Measurements from ENCODE around the gene TMEM232. TPM values are rescaled to one million over a fixed set of nuclear protein-coding genes. Genes with fewer than 3 reads are reported as not detected.

The TMEM232 gene
- total and polyA plus RNA-seq, 9 of the 15 experiments (the other 6 are each of a cell fraction or from before 2014, with no cell fraction given) = 0.09 to 2.2 (median 0.41) TPM

DNA sequence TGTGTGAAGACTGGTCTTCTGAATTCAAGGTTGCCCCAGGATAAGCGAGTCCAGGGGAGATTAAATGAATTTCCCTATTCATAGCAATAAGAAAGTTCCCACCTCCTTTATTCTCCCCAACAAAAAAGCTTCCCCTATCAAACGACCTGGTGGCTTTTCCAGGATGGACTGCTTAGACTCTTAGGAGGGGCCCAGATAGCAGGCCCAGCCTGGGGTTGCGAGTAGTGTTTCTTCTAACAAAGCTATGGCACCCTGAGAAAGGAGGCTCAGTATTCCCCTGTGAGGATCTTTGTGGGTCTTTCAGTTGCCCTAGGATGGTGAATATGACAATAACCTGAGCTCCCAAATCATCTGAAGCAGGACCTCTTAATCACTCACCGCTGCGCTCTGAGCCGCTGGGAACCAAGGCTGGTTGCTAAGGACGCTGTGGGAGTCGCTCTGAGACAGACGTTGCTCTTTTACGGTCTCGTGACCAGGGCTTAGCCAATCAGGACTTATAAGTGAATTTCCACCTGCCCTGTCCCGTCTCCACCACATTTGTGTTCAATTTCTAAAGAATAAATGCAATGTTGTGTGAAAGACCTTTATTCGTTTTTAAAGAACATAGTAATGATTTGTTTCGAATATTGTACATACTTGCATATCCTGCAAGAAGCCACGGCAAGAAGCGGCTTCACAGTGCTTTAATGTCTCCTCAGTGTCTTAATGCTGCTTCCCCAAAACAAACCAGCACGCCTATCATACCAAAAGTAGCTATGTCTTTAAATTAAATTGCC is at the start of gene TMEM232 (continued):
- TF ChIP-seq SMARCA4 (IDR thresholded peaks at IDR 0.05) (no peak), CTBP1 (IDR thresholded peaks at IDR 0.05; ENCODE audit: borderline replicate concordance) (no peak), CSDE1 (IDR thresholded peaks at IDR 0.05) (peak in 1 of 2 experiments; percentile 67; a peak in 2 of 4 replicates), MEIS2 (IDR thresholded peaks at IDR 0.05; ENCODE audit: partially characterized antibody) (peak; percentile 85), CREBBP (IDR thresholded peaks at IDR 0.05; ENCODE audit: low read depth, low read length) (no peak), PPARD (CRISPR knock-in tag; IDR thresholded peaks at IDR 0.05) (no peak)
- TF ChIP-seq, protein P1, sequence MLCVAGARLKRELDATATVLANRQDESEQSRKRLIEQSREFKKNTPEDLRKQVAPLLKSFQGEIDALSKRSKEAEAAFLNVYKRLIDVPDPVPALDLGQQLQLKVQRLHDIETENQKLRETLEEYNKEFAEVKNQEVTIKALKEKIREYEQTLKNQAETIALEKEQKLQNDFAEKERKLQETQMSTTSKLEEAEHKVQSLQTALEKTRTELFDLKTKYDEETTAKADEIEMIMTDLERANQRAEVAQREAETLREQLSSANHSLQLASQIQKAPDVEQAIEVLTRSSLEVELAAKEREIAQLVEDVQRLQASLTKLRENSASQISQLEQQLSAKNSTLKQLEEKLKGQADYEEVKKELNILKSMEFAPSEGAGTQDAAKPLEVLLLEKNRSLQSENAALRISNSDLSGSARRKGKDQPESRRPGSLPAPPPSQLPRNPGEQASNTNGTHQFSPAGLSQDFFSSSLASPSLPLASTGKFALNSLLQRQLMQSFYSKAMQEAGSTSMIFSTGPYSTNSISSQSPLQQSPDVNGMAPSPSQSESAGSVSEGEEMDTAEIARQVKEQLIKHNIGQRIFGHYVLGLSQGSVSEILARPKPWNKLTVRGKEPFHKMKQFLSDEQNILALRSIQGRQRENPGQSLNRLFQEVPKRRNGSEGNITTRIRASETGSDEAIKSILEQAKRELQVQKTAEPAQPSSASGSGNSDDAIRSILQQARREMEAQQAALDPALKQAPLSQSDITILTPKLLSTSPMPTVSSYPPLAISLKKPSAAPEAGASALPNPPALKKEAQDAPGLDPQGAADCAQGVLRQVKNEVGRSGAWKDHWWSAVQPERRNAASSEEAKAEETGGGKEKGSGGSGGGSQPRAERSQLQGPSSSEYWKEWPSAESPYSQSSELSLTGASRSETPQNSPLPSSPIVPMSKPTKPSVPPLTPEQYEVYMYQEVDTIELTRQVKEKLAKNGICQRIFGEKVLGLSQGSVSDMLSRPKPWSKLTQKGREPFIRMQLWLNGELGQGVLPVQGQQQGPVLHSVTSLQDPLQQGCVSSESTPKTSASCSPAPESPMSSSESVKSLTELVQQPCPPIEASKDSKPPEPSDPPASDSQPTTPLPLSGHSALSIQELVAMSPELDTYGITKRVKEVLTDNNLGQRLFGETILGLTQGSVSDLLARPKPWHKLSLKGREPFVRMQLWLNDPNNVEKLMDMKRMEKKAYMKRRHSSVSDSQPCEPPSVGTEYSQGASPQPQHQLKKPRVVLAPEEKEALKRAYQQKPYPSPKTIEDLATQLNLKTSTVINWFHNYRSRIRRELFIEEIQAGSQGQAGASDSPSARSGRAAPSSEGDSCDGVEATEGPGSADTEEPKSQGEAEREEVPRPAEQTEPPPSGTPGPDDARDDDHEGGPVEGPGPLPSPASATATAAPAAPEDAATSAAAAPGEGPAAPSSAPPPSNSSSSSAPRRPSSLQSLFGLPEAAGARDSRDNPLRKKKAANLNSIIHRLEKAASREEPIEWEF (CRISPR knock-in tag; IDR thresholded peaks at IDR 0.05) = no peak
- TF ChIP-seq, protein P2, sequence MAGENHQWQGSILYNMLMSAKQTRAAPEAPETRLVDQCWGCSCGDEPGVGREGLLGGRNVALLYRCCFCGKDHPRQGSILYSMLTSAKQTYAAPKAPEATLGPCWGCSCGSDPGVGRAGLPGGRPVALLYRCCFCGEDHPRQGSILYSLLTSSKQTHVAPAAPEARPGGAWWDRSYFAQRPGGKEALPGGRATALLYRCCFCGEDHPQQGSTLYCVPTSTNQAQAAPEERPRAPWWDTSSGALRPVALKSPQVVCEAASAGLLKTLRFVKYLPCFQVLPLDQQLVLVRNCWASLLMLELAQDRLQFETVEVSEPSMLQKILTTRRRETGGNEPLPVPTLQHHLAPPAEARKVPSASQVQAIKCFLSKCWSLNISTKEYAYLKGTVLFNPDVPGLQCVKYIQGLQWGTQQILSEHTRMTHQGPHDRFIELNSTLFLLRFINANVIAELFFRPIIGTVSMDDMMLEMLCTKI (IDR thresholded peaks at IDR 0.05; ENCODE audit: partially characterized antibody) = no peak
- TF ChIP-seq, protein P3, sequence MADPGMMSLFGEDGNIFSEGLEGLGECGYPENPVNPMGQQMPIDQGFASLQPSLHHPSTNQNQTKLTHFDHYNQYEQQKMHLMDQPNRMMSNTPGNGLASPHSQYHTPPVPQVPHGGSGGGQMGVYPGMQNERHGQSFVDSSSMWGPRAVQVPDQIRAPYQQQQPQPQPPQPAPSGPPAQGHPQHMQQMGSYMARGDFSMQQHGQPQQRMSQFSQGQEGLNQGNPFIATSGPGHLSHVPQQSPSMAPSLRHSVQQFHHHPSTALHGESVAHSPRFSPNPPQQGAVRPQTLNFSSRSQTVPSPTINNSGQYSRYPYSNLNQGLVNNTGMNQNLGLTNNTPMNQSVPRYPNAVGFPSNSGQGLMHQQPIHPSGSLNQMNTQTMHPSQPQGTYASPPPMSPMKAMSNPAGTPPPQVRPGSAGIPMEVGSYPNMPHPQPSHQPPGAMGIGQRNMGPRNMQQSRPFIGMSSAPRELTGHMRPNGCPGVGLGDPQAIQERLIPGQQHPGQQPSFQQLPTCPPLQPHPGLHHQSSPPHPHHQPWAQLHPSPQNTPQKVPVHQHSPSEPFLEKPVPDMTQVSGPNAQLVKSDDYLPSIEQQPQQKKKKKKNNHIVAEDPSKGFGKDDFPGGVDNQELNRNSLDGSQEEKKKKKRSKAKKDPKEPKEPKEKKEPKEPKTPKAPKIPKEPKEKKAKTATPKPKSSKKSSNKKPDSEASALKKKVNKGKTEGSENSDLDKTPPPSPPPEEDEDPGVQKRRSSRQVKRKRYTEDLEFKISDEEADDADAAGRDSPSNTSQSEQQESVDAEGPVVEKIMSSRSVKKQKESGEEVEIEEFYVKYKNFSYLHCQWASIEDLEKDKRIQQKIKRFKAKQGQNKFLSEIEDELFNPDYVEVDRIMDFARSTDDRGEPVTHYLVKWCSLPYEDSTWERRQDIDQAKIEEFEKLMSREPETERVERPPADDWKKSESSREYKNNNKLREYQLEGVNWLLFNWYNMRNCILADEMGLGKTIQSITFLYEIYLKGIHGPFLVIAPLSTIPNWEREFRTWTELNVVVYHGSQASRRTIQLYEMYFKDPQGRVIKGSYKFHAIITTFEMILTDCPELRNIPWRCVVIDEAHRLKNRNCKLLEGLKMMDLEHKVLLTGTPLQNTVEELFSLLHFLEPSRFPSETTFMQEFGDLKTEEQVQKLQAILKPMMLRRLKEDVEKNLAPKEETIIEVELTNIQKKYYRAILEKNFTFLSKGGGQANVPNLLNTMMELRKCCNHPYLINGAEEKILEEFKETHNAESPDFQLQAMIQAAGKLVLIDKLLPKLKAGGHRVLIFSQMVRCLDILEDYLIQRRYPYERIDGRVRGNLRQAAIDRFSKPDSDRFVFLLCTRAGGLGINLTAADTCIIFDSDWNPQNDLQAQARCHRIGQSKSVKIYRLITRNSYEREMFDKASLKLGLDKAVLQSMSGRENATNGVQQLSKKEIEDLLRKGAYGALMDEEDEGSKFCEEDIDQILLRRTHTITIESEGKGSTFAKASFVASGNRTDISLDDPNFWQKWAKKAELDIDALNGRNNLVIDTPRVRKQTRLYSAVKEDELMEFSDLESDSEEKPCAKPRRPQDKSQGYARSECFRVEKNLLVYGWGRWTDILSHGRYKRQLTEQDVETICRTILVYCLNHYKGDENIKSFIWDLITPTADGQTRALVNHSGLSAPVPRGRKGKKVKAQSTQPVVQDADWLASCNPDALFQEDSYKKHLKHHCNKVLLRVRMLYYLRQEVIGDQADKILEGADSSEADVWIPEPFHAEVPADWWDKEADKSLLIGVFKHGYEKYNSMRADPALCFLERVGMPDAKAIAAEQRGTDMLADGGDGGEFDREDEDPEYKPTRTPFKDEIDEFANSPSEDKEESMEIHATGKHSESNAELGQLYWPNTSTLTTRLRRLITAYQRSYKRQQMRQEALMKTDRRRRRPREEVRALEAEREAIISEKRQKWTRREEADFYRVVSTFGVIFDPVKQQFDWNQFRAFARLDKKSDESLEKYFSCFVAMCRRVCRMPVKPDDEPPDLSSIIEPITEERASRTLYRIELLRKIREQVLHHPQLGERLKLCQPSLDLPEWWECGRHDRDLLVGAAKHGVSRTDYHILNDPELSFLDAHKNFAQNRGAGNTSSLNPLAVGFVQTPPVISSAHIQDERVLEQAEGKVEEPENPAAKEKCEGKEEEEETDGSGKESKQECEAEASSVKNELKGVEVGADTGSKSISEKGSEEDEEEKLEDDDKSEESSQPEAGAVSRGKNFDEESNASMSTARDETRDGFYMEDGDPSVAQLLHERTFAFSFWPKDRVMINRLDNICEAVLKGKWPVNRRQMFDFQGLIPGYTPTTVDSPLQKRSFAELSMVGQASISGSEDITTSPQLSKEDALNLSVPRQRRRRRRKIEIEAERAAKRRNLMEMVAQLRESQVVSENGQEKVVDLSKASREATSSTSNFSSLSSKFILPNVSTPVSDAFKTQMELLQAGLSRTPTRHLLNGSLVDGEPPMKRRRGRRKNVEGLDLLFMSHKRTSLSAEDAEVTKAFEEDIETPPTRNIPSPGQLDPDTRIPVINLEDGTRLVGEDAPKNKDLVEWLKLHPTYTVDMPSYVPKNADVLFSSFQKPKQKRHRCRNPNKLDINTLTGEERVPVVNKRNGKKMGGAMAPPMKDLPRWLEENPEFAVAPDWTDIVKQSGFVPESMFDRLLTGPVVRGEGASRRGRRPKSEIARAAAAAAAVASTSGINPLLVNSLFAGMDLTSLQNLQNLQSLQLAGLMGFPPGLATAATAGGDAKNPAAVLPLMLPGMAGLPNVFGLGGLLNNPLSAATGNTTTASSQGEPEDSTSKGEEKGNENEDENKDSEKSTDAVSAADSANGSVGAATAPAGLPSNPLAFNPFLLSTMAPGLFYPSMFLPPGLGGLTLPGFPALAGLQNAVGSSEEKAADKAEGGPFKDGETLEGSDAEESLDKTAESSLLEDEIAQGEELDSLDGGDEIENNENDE (IDR thresholded peaks at IDR 0.05; ENCODE audit: low read depth, low read length) = no peak
